HepG2 (cell line): ENCODE measurements around the gene NISCH. TPM values are rescaled to one million over a fixed set of nuclear protein-coding genes. Genes with fewer than 3 reads are reported as not detected.

Source experiments
- CTCF ChIP-seq: sonication (generic); formaldehyde crosslinking; IDR thresholded peaks from 2 replicates; pipeline ENCODE4 v1.5.0; 2020; ENCODE audit warnings: mild to moderate bottlenecking, missing genetic modification reagents, moderate library complexity
- DZIP1 ChIP-seq: sonication (generic); formaldehyde crosslinking; IDR thresholded peaks from 2 replicates; pipeline ENCODE4 v1.5.0; 2020; ENCODE audit warnings: mild to moderate bottlenecking, missing genetic modification reagents
- EED ChIP-seq: sonication (generic); formaldehyde crosslinking; IDR thresholded peaks from 2 replicates; pipeline ENCODE4 v1.5.0; 2020; ENCODE audit warnings: mild to moderate bottlenecking, missing genetic modification reagents
- FOXM1 ChIP-seq: sonication (generic); formaldehyde crosslinking; IDR thresholded peaks from 2 replicates; pipeline ENCODE4 v1.5.0; 2020; ENCODE audit warnings: missing genetic modification reagents
- HNF1A ChIP-seq, 2 experiments: sonication (generic) in 1 of 2; formaldehyde crosslinking in 1 of 2; IDR thresholded peaks; 2 replicates each; pipeline versions ENCODE4 v1.4.0 to v1.6.1; 2016 to 2020; ENCODE audit warnings: borderline replicate concordance in 1 of 2, low read depth in 1 of 2, mild to moderate bottlenecking in 1 of 2, missing genetic modification reagents in 1 of 2
- PRMT3 ChIP-seq: sonication (generic); formaldehyde crosslinking; IDR thresholded peaks from 2 replicates; pipeline ENCODE4 v1.8.1; 2022; ENCODE audit warnings: low read depth, mild to moderate bottlenecking, moderate library complexity, missing genetic modification reagents, borderline replicate concordance
- ZFY ChIP-seq: sonication (generic); formaldehyde crosslinking; IDR thresholded peaks from 2 replicates; pipeline ENCODE4 v1.4.0; 2020; ENCODE audit warnings: missing genetic modification reagents
- ZNF124 ChIP-seq: sonication (generic); formaldehyde crosslinking; IDR thresholded peaks from 2 replicates; pipeline ENCODE4 v1.4.0; 2020; ENCODE audit warnings: missing genetic modification reagents
- ZNF281 ChIP-seq: sonication (generic); formaldehyde crosslinking; IDR thresholded peaks from 2 replicates; pipeline ENCODE4 v1.4.0; 2020; ENCODE audit warnings: missing genetic modification reagents, borderline replicate concordance
- ZNF30 ChIP-seq: sonication (generic); formaldehyde crosslinking; IDR thresholded peaks from 2 replicates; pipeline ENCODE4 v1.5.0; 2020; ENCODE audit warnings: mild to moderate bottlenecking, missing genetic modification reagents
- ZNF317 ChIP-seq: sonication (generic); formaldehyde crosslinking; IDR thresholded peaks from 2 replicates; pipeline ENCODE4 v1.5.0; 2020; ENCODE audit warnings: mild to moderate bottlenecking, missing genetic modification reagents
- ZNF780A ChIP-seq: sonication (generic); formaldehyde crosslinking; IDR thresholded peaks from 2 replicates; pipeline ENCODE4 v1.8.0; 2022; ENCODE audit warnings: mild to moderate bottlenecking, missing genetic modification reagents, moderate library complexity
- ZNF883 ChIP-seq: sonication (generic); formaldehyde crosslinking; IDR thresholded peaks from 2 replicates; pipeline ENCODE4 v1.5.1; 2020; ENCODE audit warnings: mild to moderate bottlenecking, missing genetic modification reagents; ENCODE audit errors: not compliant biosample characterization
- ZNF891 ChIP-seq: sonication (generic); formaldehyde crosslinking; IDR thresholded peaks from 2 replicates; pipeline ENCODE4 v1.5.0; 2020; ENCODE audit warnings: mild to moderate bottlenecking, missing genetic modification reagents
- ZSCAN9 ChIP-seq: IDR thresholded peaks from 2 replicates; pipeline ENCODE4 v1.6.1; 2016; ENCODE audit warnings: borderline replicate concordance
- polyA plus RNA-seq, 8 experiments: library from polyadenylated mRNA; depleted of rRNA in 3 of 8; stranded (reverse) in 7 of 8; unstranded in 1 of 8; fragments of >200 nt; fragmentation: Illumina TruSeq in 4 of 8; extraction: Trizol in 4 of 8; gene quantifications; 2 replicates each; pipeline versions ENCODE4 v1.2.1 to v1.2.3, GENCODE V29; 2011 to 2016; ENCODE audit warnings: low read depth in 4 of 8, missing spikeins in 1 of 8, mixed read lengths in 1 of 8; ENCODE audit not compliant: insufficient read depth in 1 of 8
- total RNA-seq, 5 experiments: library from RNA; depleted of rRNA; stranded (reverse); fragments of >200 nt; fragmentation: Illumina TruSeq; extraction: Trizol; gene quantifications; 2 replicates each; pipeline ENCODE4 v1.2.3, GENCODE V29; 2016; ENCODE audit warnings: low read depth in 1 of 5

The NISCH gene
- total and polyA plus RNA-seq, 2 of the 13 experiments (the other 11 are each of a cell fraction or from before 2014, with no cell fraction given): 27.0 to 47.6 TPM

GRCh38 chr3:52444860-52445793, 10.3 kb upstream of the NISCH start, which contains the start of gene SEMA3G (continued):
- TF ChIP-seq ZNF780A (CRISPR knock-in tag) (no peak; the same call in 1 of the 2 replicates), EED (CRISPR knock-in tag) (no peak), ZNF30 (CRISPR knock-in tag) (no peak), DZIP1 (CRISPR knock-in tag) (0 out of 2 replicates have a peak, but pooled peaks have one; percentile 56), ZNF317 (0 out of 2 replicates have a peak, but pooled peaks have one; percentile 33), CTCF (CRISPR knock-in tag) (peak; percentile 68), ZSCAN9 (CRISPR knock-in tag) (no peak; the same call in 1 of the 2 replicates), HNF1A (IDR thresholded peaks at IDR 0.05; ENCODE audit: low read depth) (no peak), HNF1A (CRISPR knock-in tag; IDR thresholded peaks at IDR 0.05; ENCODE audit: borderline replicate concordance) (no peak), ZNF883 (no peak), ZNF124 (CRISPR knock-in tag) (peak; percentile 69; the same call in 1 of the 2 replicates), ZNF281 (0 out of 2 replicates have a peak, but pooled peaks have one; percentile 25), PRMT3 (CRISPR knock-in tag) (no peak), ZFY (CRISPR knock-in tag) (peak; percentile 66), FOXM1 (CRISPR knock-in tag) (no peak), ZNF891 (CRISPR knock-in tag) (no peak)
